GM19025 (cell line): Measurements from ENCODE around the gene SPTSSB.
A peak's percentile ranks its signal among the peaks of the same experiment; 100 is the strongest.

ENCODE experiments used
- ATAC-seq: cut with Tn5 transposase; IDR thresholded peaks from one replicate; pipeline ENCODE4 v1.9.1; 2021; ENCODE audit warnings: mild to moderate bottlenecking, low read depth, moderate library complexity; ENCODE audit not compliant: unreplicated experiment

SPTSSB gene

GRCh38 chr3:161371441-161372320 is at the start of gene SPTSSB:
TSS of gene SPTSSB (minus strand) at chr3:161371517. CDS start at chr3:161346323, 25,194 bp downstream.
- peak; percentile 40 for ATAC-seq

GRCh38 chr3:161420746-161421145 is 49.4 kb upstream of the SPTSSB start:
- no peak for ATAC-seq

- ATAC-seq: no peak
These were observed 48.4 kb upstream of the SPTSSB start for GRCh38 chr3:161419555-161420333.

GRCh38 chr3:161415506-161416231 is 44.4 kb upstream of the SPTSSB start:
- ATAC-seq: no peak

GRCh38 chr3:161414907-161415306 is 43.6 kb upstream of the SPTSSB start:
- no peak for ATAC-seq

GRCh38 chr3:161413855-161414210 is 42.5 kb upstream of the SPTSSB start:
- ATAC-seq: no peak

- no peak for ATAC-seq
These were observed 42.0 kb upstream of the SPTSSB start for GRCh38 chr3:161413127-161413854.

GRCh38 chr3:161412123-161412522 is 40.8 kb upstream of the SPTSSB start:
- no peak for ATAC-seq

GRCh38 chr3:161409858-161410257 is 38.5 kb upstream of the SPTSSB start:
- no peak for ATAC-seq

- ATAC-seq: no peak
These were observed 37.8 kb upstream of the SPTSSB start for GRCh38 chr3:161409069-161409468.

- no peak for ATAC-seq
These were observed 35.6 kb upstream of the SPTSSB start for GRCh38 chr3:161406594-161407555.

GRCh38 chr3:161405836-161406235 is 34.5 kb upstream of the SPTSSB start:
- ATAC-seq: no peak

- ATAC-seq: no peak
These were observed 33.8 kb upstream of the SPTSSB start for GRCh38 chr3:161405087-161405486.

GRCh38 chr3:161403251-161403650 is 31.9 kb upstream of the SPTSSB start:
- ATAC-seq: no peak

GRCh38 chr3:161401389-161401788 is 30.1 kb upstream of the SPTSSB start:
- no peak for ATAC-seq

- ATAC-seq: no peak
These were observed 29.3 kb upstream of the SPTSSB start for GRCh38 chr3:161400650-161401049.

GRCh38 chr3:161395115-161396012 is 24.0 kb upstream of the SPTSSB start:
- no peak for ATAC-seq

- ATAC-seq: no peak
These were observed 22.5 kb upstream of the SPTSSB start for GRCh38 chr3:161393803-161394202.
